Kidney (tissue), 14 donors: ENCODE measurements around the gene ZCCHC14. TPM values are rescaled to one million over a fixed set of nuclear protein-coding genes. Genes with fewer than 3 reads are reported as not detected.
A peak's percentile ranks its signal among the peaks of the same experiment; 100 is the strongest.

Experiments used
- DNase-seq, 5 donors: peaks; one replicate each; pipeline ENCODE4 v3.0.0-alpha.2; 2013 to 2020
- FAIRE-seq: peaks from 2 replicates; lab custom pipeline; 2012; peaks lifted over from hg19 to GRCh38; lab: Jason Lieb, UNC
- H3K27ac ChIP-seq, 2 donors: one replicate each; pipeline ENCODE4 v1.7.0; 2013; ENCODE audit warnings: low read depth in 2 of 2, low read length in 2 of 2, inconsistent platforms in 1 of 2
- H3K27me3 ChIP-seq: one replicate; pipeline ENCODE4 v1.7.1; 2013; ENCODE audit warnings: low read length, inconsistent platforms; ENCODE audit not compliant: control insufficient read depth, insufficient read depth
- H3K36me3 ChIP-seq, 3 donors: one replicate each; pipeline versions ENCODE4 v1.7.0 to v1.7.1; 2013; ENCODE audit warnings: low read length in 3 of 3, control low read depth in 1 of 3, inconsistent platforms in 1 of 3; ENCODE audit not compliant: insufficient read depth in 3 of 3, control insufficient read depth in 2 of 3
- H3K4me1 ChIP-seq, 3 donors: one replicate each; pipeline versions ENCODE4 v1.7.0 to v1.7.1; 2013; ENCODE audit warnings: low read length in 3 of 3, inconsistent platforms in 1 of 3, low read depth in 1 of 3; ENCODE audit not compliant: control insufficient read depth in 2 of 3, insufficient read depth in 2 of 3
- H3K4me3 ChIP-seq, 3 donors: one replicate each; pipeline versions ENCODE4 v1.7.0 to v1.8.1; 2013; ENCODE audit warnings: low read length in 3 of 3, control low read depth in 1 of 3, inconsistent platforms in 1 of 3
- H3K9ac ChIP-seq, 3 donors: one replicate each; pipeline versions ENCODE4 v1.7.0 to v1.7.1; 2013; ENCODE audit warnings: low read length in 3 of 3, control low read depth in 1 of 3, inconsistent platforms in 1 of 3
- H3K9me3 ChIP-seq, 3 donors: one replicate each; pipeline versions ENCODE4 v1.7.0 to v1.7.1; 2013; ENCODE audit warnings: low read length in 3 of 3, control low read depth in 1 of 3, inconsistent platforms in 1 of 3; ENCODE audit not compliant: control insufficient read depth in 2 of 3, insufficient read depth in 1 of 3
- CTCF ChIP-seq: IDR thresholded peaks from 3 replicates; pipeline ENCODE4 v1.5.1; 2012; ENCODE audit warnings: mild to moderate bottlenecking, moderate library complexity, borderline replicate concordance; ENCODE audit not compliant: insufficient read depth; ENCODE audit errors: extremely low read depth
- intact Hi-C: fragments of 100-400 bp; cut with DNase I; formaldehyde crosslinking; loops from one replicate; pipeline ENCODE4 v1.11.1; 2022
- polyA plus RNA-seq: library from polyadenylated mRNA; stranded (reverse); fragments of 350-450 nt; fragmentation: Illumina TruSeq; extraction: RNeasy Lipid Tissue Mini Kit (QIAGEN cat#74804); gene quantifications from one replicate; pipeline ENCODE4 v1.2.3, GENCODE V29; 2014; ENCODE audit warnings: low read depth, low replicate concordance; ENCODE audit not compliant: insufficient read depth
- total RNA-seq: library from RNA; stranded (reverse); fragmentation: NEBNext Ultra II Directional; extraction: Animal tissue kit (Norgen Biotek cat#: 25700); gene quantifications from one replicate; pipeline ENCODE4 v1.2.1, GENCODE V29; 2021
- donor health status: control.
- donor health status: control.
- donor health status: control.
- donor health status: control.
- donor health status: control.
- donor health status: DM: yes; HTN: yes; CAD: no.
- donor health status: Normal renal cell carcinoma (clear cell type).

Gene ZCCHC14
- total and polyA plus RNA-seq, 2 donors from 2014 or later: 6.4 to 32.8 TPM

DNA sequence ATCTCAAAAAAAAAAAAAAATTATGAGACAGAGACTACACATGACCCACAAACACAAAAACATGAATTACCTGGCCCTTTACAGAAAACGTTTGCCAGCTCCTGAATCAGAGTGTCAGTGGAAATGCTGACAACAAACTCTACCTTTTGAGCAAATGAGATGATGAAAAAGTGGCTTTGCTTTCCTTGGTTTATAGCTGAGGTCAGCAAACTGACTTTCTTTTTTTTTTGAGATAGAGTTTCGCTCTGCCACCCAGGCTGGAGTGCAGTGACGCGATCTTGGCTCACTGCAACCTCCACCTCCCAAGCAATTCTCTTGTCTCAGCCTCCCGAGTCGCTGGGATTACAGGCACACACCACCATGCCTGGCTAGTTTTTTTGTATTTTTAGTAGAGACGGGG is 46.3 kb downstream of the ZCCHC14 start:
- H3K4me1 ChIP-seq: no peaks in the 10 kb centered on the region
- H3K4me3 ChIP-seq: no peak overlapping the region
- H3K27ac ChIP-seq: no peak overlapping the region
- peaks cover 2 to 43% (median 5%) of the 10 kb centered on the region in 3 donors for H3K36me3 ChIP-seq
- no peak for FAIRE-seq
- H3K9ac ChIP-seq: no peak overlapping the region
- TF ChIP-seq CTCF: no peak
- no peaks in the 10 kb centered on the region for H3K27me3 ChIP-seq
- intact Hi-C loops: no loop called here
- H3K9me3 ChIP-seq: no peaks in the 10 kb centered on the region
- DNase-seq: no peak

DNA sequence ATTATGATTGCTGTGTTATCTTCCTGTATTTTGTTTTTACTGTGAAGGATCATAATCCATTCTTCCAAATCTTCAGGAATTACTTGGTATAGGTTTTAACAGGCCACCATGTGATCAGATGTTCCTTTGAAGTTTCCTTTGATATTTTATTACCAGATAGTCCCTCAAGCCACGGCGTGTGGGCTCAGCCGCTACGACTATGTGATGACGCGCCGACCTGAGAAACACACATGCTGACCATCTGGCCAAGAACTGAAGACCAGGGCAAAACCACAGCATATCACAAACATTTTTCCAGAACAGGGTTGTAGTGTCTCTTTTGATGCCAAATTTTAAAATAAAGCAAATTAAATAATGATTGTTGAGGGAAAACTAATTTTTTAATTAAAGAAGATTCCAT is 47.3 kb downstream of the ZCCHC14 start:
- H3K9ac ChIP-seq: no peak overlapping the region
- no peak for FAIRE-seq
- no peak for DNase-seq
- H3K36me3 ChIP-seq: peaks cover 2 to 39% (median 5%) of the 10 kb centered on the region in 3 donors
- intact Hi-C loops: no loop called here
- no peak for TF ChIP-seq CTCF
- H3K4me1 ChIP-seq: no peaks in the 10 kb centered on the region
- no peaks in the 10 kb centered on the region for H3K9me3 ChIP-seq
- no peak overlapping the region for H3K27ac ChIP-seq
- H3K27me3 ChIP-seq: no peaks in the 10 kb centered on the region
- no peak overlapping the region for H3K4me3 ChIP-seq

GRCh38 chr16:87443964-87444363 is 48.9 kb downstream of the ZCCHC14 start:
- Histone ChIP-seq H3K36me3 (peaks cover 2 to 33% (median 5%) of the 10 kb centered on the region in 3 donors), H3K4me3 (no peak overlapping the region), H3K9ac (no peak overlapping the region), H3K27me3 (no peaks in the 10 kb centered on the region), H3K27ac (no peak overlapping the region), H3K9me3 (no peaks in the 10 kb centered on the region), H3K4me1 (no peaks in the 10 kb centered on the region)
- TF ChIP-seq CTCF: no peak
- FAIRE-seq (no peak), DNase-seq (no peak)
- intact Hi-C loops: no loop called here

DNA sequence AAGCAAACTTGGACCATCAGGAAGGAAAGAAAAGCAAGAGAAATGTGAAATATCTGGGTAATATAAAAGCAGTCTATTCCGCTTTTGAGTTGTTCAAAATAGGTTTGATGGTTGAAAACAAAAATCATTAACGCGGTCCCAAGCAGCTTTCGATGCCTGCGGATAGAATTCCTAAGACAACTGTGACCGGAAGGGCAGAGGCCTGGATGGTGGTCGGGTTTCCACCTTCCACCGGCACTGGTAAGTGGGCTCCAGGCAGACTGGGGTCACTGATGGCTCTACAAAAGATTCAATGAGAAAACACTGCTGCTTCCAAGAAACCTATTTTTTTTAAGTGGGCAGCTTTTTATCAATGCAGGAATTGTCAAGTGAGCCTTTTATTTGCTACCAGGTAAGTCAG is 49.8 kb downstream of the ZCCHC14 start:
- Histone ChIP-seq H3K27ac (no peak overlapping the region), H3K36me3 (peaks cover 2 to 30% (median 5%) of the 10 kb centered on the region in 3 donors), H3K9ac (no peak overlapping the region), H3K27me3 (no peaks in the 10 kb centered on the region), H3K4me1 (peaks cover 0 to 5% (median 4%) of the 10 kb centered on the region in 3 donors), H3K9me3 (no peaks in the 10 kb centered on the region), H3K4me3 (no peak overlapping the region)
- FAIRE-seq (no peak), DNase-seq (peak in 3 of 5 donors; percentile 74 to 84 (median 77))
- intact Hi-C loops: no loop called here
- TF ChIP-seq CTCF: no peak
